ENCODE results near the gene NLN.

DNA sequence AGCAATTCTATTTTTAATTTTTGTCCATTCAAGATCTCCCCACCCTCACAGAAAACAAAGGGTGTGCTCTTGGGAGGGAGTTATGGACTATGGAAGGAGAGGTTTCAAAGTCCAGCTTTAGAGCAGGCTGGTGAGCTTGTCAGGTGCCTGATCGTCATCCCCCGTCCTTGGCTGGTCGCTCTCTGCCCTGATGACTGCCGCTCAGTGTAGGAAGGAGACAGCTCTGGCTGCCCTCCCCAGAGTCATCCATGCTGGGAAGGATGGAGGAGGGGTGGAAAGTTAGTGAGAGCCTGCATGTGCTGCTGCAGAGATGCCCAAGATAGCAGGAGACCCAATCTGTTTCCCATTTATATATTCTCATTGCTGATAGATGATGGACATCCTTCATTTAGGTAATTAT lies 96.6 kb downstream of the NLN start:
- TF ChIP-seq POLR2A (IDR thresholded peaks at IDR 0.05) (no peak), POLR2AphosphoS5 (IDR thresholded peaks at IDR 0.05) (no peak)
- TF ChIP-seq, protein P1, sequence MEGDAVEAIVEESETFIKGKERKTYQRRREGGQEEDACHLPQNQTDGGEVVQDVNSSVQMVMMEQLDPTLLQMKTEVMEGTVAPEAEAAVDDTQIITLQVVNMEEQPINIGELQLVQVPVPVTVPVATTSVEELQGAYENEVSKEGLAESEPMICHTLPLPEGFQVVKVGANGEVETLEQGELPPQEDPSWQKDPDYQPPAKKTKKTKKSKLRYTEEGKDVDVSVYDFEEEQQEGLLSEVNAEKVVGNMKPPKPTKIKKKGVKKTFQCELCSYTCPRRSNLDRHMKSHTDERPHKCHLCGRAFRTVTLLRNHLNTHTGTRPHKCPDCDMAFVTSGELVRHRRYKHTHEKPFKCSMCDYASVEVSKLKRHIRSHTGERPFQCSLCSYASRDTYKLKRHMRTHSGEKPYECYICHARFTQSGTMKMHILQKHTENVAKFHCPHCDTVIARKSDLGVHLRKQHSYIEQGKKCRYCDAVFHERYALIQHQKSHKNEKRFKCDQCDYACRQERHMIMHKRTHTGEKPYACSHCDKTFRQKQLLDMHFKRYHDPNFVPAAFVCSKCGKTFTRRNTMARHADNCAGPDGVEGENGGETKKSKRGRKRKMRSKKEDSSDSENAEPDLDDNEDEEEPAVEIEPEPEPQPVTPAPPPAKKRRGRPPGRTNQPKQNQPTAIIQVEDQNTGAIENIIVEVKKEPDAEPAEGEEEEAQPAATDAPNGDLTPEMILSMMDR (IDR thresholded peaks at IDR 0.05): no peak
